ENCODE results near the gene GATAD2B.

GATAD2B gene

GRCh38 chr1:153880024-153880423 is 42.7 kb downstream of the GATAD2B start:
- H3K27ac ChIP-seq (ENCODE audit: insufficient read depth in 1 of 2, low read depth in 1 of 2, low read length in 2 of 2, poor library complexity in 1 of 2, severe bottlenecking in 2 of 2): no peak overlapping the region

GRCh38 chr1:153877112-153877511 is 45.7 kb downstream of the GATAD2B start:
- peaks cover 0 to 7% (median 4%) of the 10 kb centered on the region in 4 experiments for H3K36me3 ChIP-seq (ENCODE audit: control insufficient read depth in 4 of 4, insufficient read depth in 4 of 4, low read length in 3 of 4)
- no peaks in the 10 kb centered on the region for H3K27me3 ChIP-seq (replicated peaks in 2 of 5; ENCODE audit: control insufficient read depth in 4 of 5, insufficient read depth in 5 of 5, low read length in 4 of 5)
- no CpG with 5 or more reads among the region's 1 CpG for WGBS (ENCODE audit: insufficient coverage)
- no peaks in the 10 kb centered on the region for H3K9me3 ChIP-seq (ENCODE audit: control extremely low read depth in 1 of 5, control insufficient read depth in 4 of 5, insufficient read depth in 2 of 5, low read depth in 1 of 5, low read length in 4 of 5)
- ChIA-PET POLR2A (interaction anchor here (0.6 kb wide), 1 partner anchor 25 kb away, joined by 9 read pairs; no protein-coding TSS in a partner anchor), CTCF (interaction anchor here (1.0 to 1.5 kb wide), 3 partner anchors 23 to 110 kb away, joined by 3 to 5 read pairs (median 3); no protein-coding TSS in a partner anchor)
- H3K4me1 ChIP-seq (ENCODE audit: control extremely low read depth in 1 of 4, control insufficient read depth in 4 of 4, insufficient read depth in 4 of 4, low read length in 3 of 4): peaks cover 1 to 24% (median 17%) of the 10 kb centered on the region in 4 experiments
- peak overlapping the region in 1 of 2 experiments; percentile 14 for H3K27ac ChIP-seq (ENCODE audit: insufficient read depth in 1 of 2, low read depth in 1 of 2, low read length in 2 of 2, poor library complexity in 1 of 2, severe bottlenecking in 2 of 2)
- H3K4me3 ChIP-seq (ENCODE audit: control insufficient read depth in 1 of 7, extremely low read depth in 1 of 7, insufficient read depth in 4 of 7, low read depth in 2 of 7, low read length in 6 of 7): no peak overlapping the region
- no peak for DNase-seq

More at GRCh38 chr1:153880024-153880423, 42.7 kb downstream of the GATAD2B start:
- H3K4me1 ChIP-seq (ENCODE audit: control extremely low read depth in 1 of 4, control insufficient read depth in 4 of 4, insufficient read depth in 4 of 4, low read length in 3 of 4): peaks cover 11 to 34% (median 24%) of the 10 kb centered on the region in 4 experiments
- POLR2A ChIA-PET: interaction anchor here (0.7 kb wide), 1 partner anchor 28 kb away, joined by 3 read pairs; no protein-coding TSS in a partner anchor
- H3K9me3 ChIP-seq (ENCODE audit: control extremely low read depth in 1 of 5, control insufficient read depth in 4 of 5, insufficient read depth in 2 of 5, low read depth in 1 of 5, low read length in 4 of 5): no peaks in the 10 kb centered on the region
- CTCF ChIA-PET: interaction anchor here (1.5 to 2.3 kb wide), 2 partner anchors 10 to 83 kb away, joined by 3 to 6 read pairs; no protein-coding TSS in a partner anchor
- DNase-seq: no peak
- 100% methylated on average over 3 of the region's 9 CpGs for WGBS (ENCODE audit: insufficient coverage)
- peaks cover 0 to 4% (median 1%) of the 10 kb centered on the region in 4 experiments for H3K36me3 ChIP-seq (ENCODE audit: control insufficient read depth in 4 of 4, insufficient read depth in 4 of 4, low read length in 3 of 4)
- no peaks in the 10 kb centered on the region for H3K27me3 ChIP-seq (replicated peaks in 2 of 5; ENCODE audit: control insufficient read depth in 4 of 5, insufficient read depth in 5 of 5, low read length in 4 of 5)
- H3K4me3 ChIP-seq (ENCODE audit: control insufficient read depth in 1 of 7, extremely low read depth in 1 of 7, insufficient read depth in 4 of 7, low read depth in 2 of 7, low read length in 6 of 7): no peak overlapping the region

- POLR2A ChIA-PET: interaction anchor here (0.6 kb wide), 1 partner anchor 24 kb away, joined by 3 read pairs; no protein-coding TSS in a partner anchor
- peaks cover 0 to 15% (median 7%) of the 10 kb centered on the region in 4 experiments for H3K36me3 ChIP-seq (ENCODE audit: control insufficient read depth in 4 of 4, insufficient read depth in 4 of 4, low read length in 3 of 4)
- peaks cover 0 to 5% (median 0%) of the 10 kb centered on the region in 5 experiments for H3K9me3 ChIP-seq (ENCODE audit: control extremely low read depth in 1 of 5, control insufficient read depth in 4 of 5, insufficient read depth in 2 of 5, low read depth in 1 of 5, low read length in 4 of 5)
- H3K27me3 ChIP-seq (replicated peaks in 2 of 5; ENCODE audit: control insufficient read depth in 4 of 5, insufficient read depth in 5 of 5, low read length in 4 of 5): no peaks in the 10 kb centered on the region
- H3K4me3 ChIP-seq (ENCODE audit: control insufficient read depth in 1 of 7, extremely low read depth in 1 of 7, insufficient read depth in 4 of 7, low read depth in 2 of 7, low read length in 6 of 7): no peak overlapping the region
- H3K27ac ChIP-seq (ENCODE audit: insufficient read depth in 1 of 2, low read depth in 1 of 2, low read length in 2 of 2, poor library complexity in 1 of 2, severe bottlenecking in 2 of 2): no peak overlapping the region
- WGBS (ENCODE audit: insufficient coverage): 100% methylated on average over 1 of the region's 2 CpGs
- peaks cover 0 to 6% (median 0%) of the 10 kb centered on the region in 4 experiments for H3K4me1 ChIP-seq (ENCODE audit: control extremely low read depth in 1 of 4, control insufficient read depth in 4 of 4, insufficient read depth in 4 of 4, low read length in 3 of 4)
- no peak for DNase-seq
- CTCF ChIA-PET: interaction anchor here (1.5 to 1.7 kb wide), 2 partner anchors 20 to 76 kb away, joined by 3 read pairs; no protein-coding TSS in a partner anchor
Observed at GRCh38 chr1:153872934-153873333, 49.8 kb downstream of the GATAD2B start.

- POLR2A ChIA-PET: interaction anchor here (0.6 to 0.7 kb wide), 3 partner anchors 8 to 24 kb away, joined by 3 read pairs; no protein-coding TSS in a partner anchor
- Histone ChIP-seq H3K4me1 (ENCODE audit: control extremely low read depth in 1 of 4, control insufficient read depth in 4 of 4, insufficient read depth in 4 of 4, low read length in 3 of 4) (peaks cover 0 to 6% (median 0%) of the 10 kb centered on the region in 4 experiments), H3K27ac (ENCODE audit: insufficient read depth in 1 of 2, low read depth in 1 of 2, low read length in 2 of 2, poor library complexity in 1 of 2, severe bottlenecking in 2 of 2) (no peak overlapping the region), H3K4me3 (ENCODE audit: control insufficient read depth in 1 of 7, extremely low read depth in 1 of 7, insufficient read depth in 4 of 7, low read depth in 2 of 7, low read length in 6 of 7) (no peak overlapping the region), H3K27me3 (replicated peaks in 2 of 5; ENCODE audit: control insufficient read depth in 4 of 5, insufficient read depth in 5 of 5, low read length in 4 of 5) (no peaks in the 10 kb centered on the region), H3K9me3 (ENCODE audit: control extremely low read depth in 1 of 5, control insufficient read depth in 4 of 5, insufficient read depth in 2 of 5, low read depth in 1 of 5, low read length in 4 of 5) (peaks cover 0 to 5% (median 0%) of the 10 kb centered on the region in 5 experiments), H3K36me3 (ENCODE audit: control insufficient read depth in 4 of 4, insufficient read depth in 4 of 4, low read length in 3 of 4) (peaks cover 2 to 15% (median 7%) of the 10 kb centered on the region in 4 experiments)
- 80% methylated on average over 1 of the region's 3 CpGs for WGBS (ENCODE audit: insufficient coverage)
- no peak for DNase-seq
- CTCF ChIA-PET: interaction anchor here (0.6 to 1.7 kb wide), 3 partner anchors 20 to 94 kb away, joined by 3 read pairs; no protein-coding TSS in a partner anchor
Observed at GRCh38 chr1:153872331-153872730, 50.4 kb downstream of the GATAD2B start.

GRCh38 chr1:153869486-153869885 is 53.3 kb downstream of the GATAD2B start:
- POLR2A ChIA-PET: interaction anchor here (1.2 kb wide), 1 partner anchor 9 kb away, joined by 3 read pairs; no protein-coding TSS in a partner anchor
- Histone ChIP-seq H3K27ac (ENCODE audit: insufficient read depth in 1 of 2, low read depth in 1 of 2, low read length in 2 of 2, poor library complexity in 1 of 2, severe bottlenecking in 2 of 2) (no peak overlapping the region), H3K4me1 (ENCODE audit: control extremely low read depth in 1 of 4, control insufficient read depth in 4 of 4, insufficient read depth in 4 of 4, low read length in 3 of 4) (peaks cover 0 to 6% (median 0%) of the 10 kb centered on the region in 4 experiments), H3K27me3 (replicated peaks in 2 of 5; ENCODE audit: control insufficient read depth in 4 of 5, insufficient read depth in 5 of 5, low read length in 4 of 5) (no peaks in the 10 kb centered on the region), H3K9me3 (ENCODE audit: control extremely low read depth in 1 of 5, control insufficient read depth in 4 of 5, insufficient read depth in 2 of 5, low read depth in 1 of 5, low read length in 4 of 5) (peaks cover 0 to 5% (median 0%) of the 10 kb centered on the region in 5 experiments), H3K36me3 (ENCODE audit: control insufficient read depth in 4 of 4, insufficient read depth in 4 of 4, low read length in 3 of 4) (peaks cover 2 to 9% (median 4%) of the 10 kb centered on the region in 4 experiments), H3K4me3 (ENCODE audit: control insufficient read depth in 1 of 7, extremely low read depth in 1 of 7, insufficient read depth in 4 of 7, low read depth in 2 of 7, low read length in 6 of 7) (no peak overlapping the region)
- peak in 1 of 3 donors; percentile 37 for DNase-seq
- CTCF ChIA-PET: interaction anchor here (0.9 kb wide), 1 partner anchor 10 kb away, joined by 3 read pairs; no protein-coding TSS in a partner anchor
- WGBS (ENCODE audit: insufficient coverage): 73% methylated on average over 2 of the region's 3 CpGs

- Histone ChIP-seq H3K4me3 (ENCODE audit: control insufficient read depth in 1 of 7, extremely low read depth in 1 of 7, insufficient read depth in 4 of 7, low read depth in 2 of 7, low read length in 6 of 7) (no peak overlapping the region), H3K36me3 (ENCODE audit: control insufficient read depth in 4 of 4, insufficient read depth in 4 of 4, low read length in 3 of 4) (peaks cover 2 to 9% (median 5%) of the 10 kb centered on the region in 4 experiments), H3K27ac (ENCODE audit: insufficient read depth in 1 of 2, low read depth in 1 of 2, low read length in 2 of 2, poor library complexity in 1 of 2, severe bottlenecking in 2 of 2) (no peak overlapping the region), H3K27me3 (replicated peaks in 2 of 5; ENCODE audit: control insufficient read depth in 4 of 5, insufficient read depth in 5 of 5, low read length in 4 of 5) (no peaks in the 10 kb centered on the region), H3K9me3 (ENCODE audit: control extremely low read depth in 1 of 5, control insufficient read depth in 4 of 5, insufficient read depth in 2 of 5, low read depth in 1 of 5, low read length in 4 of 5) (peaks cover 0 to 5% (median 0%) of the 10 kb centered on the region in 5 experiments), H3K4me1 (ENCODE audit: control extremely low read depth in 1 of 4, control insufficient read depth in 4 of 4, insufficient read depth in 4 of 4, low read length in 3 of 4) (peaks cover 0 to 1% (median 0%) of the 10 kb centered on the region in 4 experiments)
- DNase-seq: no peak
- ChIA-PET POLR2A (interaction anchor here (0.6 to 1.1 kb wide), 3 partner anchors 9 to 242 kb away, joined by 3 to 6 read pairs (median 3); no protein-coding TSS in a partner anchor), CTCF (interaction anchor here (0.9 to 1.3 kb wide), 5 partner anchors 11 to 54 kb away, joined by 3 to 7 read pairs (median 4); no protein-coding TSS in a partner anchor)
- 93% methylated on average over 5 of the region's 6 CpGs for whole genome bisulfite sequencing (ENCODE audit: insufficient coverage)
Observed at GRCh38 chr1:153866045-153866850, 56.5 kb downstream of the GATAD2B start.
